Activated CD4-positive, alpha-beta T cell treated with anti-CD3 and anti-CD28 coated beads, Interleukin-2, amount 50 U/mL, for 24 hours (primary cell): ENCODE measurements around the gene SLC43A3.

ENCODE experiments used
- DNase-seq, 2 donors: peaks; one replicate each; pipeline ENCODE4 v3.0.0-alpha.2; 2020; ENCODE audit warnings: low read depth in 1 of 2, low spot score in 1 of 2

The SLC43A3 gene

DNA sequence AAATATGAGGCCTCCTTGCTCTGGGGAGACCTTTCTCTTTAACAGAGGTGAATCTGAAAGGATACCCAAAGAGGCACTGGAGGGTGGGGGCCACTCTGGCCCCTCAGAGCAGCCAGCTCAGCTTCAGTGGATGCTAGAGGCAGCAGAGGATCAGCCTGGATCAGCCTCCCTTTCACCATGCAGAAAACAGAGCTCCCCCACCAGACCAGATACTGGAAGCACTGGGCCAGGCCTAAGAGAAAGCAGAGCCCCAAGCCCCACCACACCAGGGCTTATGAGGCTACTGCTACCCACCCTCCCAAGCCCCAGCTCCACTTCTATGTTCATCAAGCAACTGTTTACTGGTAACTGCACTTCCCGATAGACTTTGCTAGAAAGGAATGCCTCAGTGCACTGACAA lies 4.0 kb upstream of the SLC43A3 start:
- DNase-seq: no peak

DNA sequence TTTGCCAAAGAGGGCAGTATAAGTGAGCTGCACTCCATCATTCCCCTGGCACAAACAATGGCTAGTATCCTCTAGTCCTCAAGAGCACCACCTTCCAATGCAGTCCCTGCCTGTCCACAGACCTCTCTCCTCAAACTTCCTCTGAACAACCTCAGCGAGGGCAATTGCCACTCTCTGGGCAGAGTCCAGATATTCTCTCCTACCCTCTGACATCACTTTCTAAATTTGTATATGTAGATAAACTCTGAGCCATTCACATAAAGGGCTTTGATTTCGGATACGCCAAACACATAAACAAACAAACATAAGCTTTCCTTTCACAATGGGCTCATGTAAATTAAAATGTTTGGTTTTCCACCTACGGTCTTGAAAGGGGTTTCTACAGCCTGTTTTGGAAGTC lies 3.0 kb upstream of the SLC43A3 start:
- DNase-seq: no peak

- no peak for DNase-seq
Observed at GRCh38 chr11:57428643-57429042, 1.7 kb upstream of the SLC43A3 start.

GRCh38 chr11:57427727-57428082 lies 784 bp upstream of the SLC43A3 start:
- DNase-seq: no peak

GRCh38 chr11:57426439-57426928 lies 437 bp downstream of the SLC43A3 start:
- DNase-seq: no peak

DNA sequence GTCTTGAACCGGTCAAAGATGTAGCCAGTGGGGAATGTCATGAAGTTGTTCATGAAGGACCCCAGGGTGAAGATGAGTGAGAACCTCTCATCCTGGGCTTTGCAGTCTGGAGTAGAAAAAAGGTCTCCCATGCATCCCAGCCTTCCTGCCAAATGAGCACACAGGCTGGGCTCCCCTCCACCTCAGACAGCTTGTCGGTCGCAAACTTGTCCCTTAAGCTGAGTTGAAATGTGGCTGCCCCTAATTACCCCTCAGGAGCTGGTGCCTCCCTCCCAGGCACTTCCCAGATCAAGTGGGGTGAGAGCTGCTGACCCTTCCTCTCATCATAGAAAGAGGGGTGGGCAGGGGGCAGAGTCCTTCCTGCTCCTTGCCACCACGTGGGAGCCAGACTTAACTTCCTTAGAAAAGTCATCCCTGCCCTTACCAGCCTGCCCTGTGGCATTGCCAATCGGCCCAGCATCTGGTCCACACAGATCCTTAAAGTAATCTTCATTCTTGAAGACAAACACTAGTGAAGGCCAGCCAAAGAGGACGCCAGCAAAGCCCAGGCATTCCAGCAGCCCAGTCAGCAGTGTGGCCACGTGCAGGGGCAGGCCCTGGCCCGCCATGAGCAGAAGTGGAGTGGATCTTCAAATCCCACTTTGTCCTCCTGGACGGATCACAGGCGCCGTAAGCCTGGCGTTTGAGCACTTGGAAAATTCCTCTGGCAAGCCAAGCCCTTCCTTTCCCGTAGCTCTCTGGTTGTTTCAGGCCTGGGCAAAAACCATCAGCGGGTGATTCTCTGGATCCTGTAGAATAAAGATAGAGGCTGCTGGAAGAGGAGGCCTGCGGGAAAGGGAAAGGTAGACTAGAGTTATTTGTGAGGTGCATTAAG lies 1.1 kb downstream of the SLC43A3 start:
- no peak for DNase-seq

DNA sequence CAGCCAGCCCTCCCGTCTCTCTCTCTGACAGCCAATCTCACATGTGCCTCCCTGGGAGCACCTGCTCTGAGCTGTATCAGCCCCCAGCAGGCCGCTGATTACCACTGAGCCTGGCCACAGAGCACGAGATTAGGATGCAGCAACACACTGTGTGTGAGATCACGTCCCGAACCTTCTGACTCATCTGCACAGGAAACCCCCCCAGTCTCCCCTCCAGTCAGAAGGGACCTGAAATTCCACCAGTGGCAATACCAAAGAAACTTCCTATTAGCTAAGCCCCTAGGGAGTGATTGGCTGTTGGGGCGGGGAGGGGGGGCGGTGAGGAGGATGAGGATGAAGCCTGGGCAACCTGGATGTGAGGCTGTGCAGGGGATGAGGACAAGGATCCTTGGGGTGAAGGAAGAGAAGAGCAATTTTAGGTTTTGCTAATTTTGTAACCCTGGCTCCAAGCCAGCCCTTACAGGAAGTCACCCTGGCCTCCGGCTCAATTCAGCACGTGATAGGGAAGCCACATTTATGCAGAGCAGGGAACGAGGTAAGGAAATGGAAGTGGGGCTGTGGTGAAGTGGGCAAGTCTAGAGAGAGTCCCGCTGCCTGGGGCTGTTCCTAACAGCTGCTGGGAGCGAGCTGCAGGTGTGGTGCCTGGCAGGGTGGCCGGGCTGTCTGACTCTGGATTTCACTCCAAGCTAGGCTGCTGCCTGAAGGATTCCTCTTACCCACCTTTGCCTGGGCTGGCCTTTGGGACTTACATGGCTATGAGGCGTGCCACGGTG lies 1.9 kb downstream of the SLC43A3 start:
- DNase-seq: peak; percentile 69 to 90

DNA sequence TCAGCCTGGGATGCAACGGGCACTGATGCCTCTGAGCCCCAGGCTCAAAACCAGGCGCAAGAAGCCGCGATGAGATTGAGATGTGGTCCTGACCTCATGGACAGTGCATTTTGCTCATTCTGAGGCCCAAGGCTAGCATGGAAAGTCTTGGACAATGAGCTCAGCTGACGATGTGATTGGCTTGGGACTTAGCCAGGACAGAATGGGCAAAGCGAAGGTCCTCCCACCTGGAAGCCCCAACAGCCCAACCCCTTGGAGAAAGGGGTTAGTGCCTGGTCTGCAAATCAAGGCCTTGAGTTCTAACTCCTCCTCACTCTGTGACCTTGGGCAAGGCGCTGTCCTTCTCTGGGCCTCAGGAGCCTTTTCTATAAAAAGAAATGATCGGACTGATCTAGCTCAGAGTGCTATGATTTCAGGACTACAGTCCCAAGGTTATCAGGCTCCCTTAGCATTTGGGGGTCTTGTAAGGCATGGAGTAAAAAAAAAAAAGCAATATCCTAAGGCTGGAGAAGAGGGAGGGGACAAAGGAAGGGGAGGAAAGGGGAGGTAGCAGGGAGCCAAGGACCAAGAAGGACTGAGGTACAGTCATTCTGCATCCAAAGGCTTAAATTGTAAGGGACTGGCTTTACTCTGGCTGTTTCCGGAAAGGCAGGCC lies 2.7 kb downstream of the SLC43A3 start:
- DNase-seq: no peak

DNA sequence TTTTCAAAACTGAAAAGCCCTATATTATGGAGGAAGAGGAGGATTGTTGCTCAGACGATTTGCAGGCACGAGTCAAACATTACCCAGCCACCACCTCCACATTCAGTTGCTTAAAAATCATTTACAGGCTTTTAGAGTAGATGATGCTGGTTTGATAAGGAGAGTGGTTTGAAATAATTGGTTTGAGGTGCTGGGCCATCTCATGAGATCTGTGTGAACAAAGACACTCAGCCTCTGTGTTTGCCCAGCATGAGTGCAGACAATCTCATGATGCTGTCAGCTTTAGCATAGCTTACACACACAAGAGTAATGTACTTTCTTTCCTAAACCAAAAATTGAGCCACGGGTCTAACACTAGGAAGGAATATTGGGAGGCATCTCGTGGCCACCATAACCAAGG lies 4.3 kb downstream of the SLC43A3 start:
- no peak for DNase-seq

DNA sequence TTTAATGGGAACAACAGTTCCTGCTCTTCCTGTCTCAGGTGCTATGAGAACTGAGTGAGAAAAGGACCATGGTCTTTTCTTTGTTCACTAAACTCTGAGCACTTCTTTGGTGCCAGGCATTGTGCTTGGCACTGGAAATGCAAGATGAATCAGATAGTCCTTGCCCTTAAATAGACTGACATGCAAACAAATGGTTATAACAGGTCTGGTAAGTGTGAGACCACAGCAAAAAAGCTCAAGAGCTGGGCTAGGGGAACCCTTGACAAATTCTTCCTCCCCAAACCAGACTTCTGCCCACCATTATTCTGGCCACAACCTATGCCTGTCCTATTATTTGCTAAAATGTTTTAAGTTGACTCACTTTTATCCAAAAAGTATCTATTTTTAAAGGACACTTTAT lies 5.1 kb downstream of the SLC43A3 start:
- no peak for DNase-seq

DNA sequence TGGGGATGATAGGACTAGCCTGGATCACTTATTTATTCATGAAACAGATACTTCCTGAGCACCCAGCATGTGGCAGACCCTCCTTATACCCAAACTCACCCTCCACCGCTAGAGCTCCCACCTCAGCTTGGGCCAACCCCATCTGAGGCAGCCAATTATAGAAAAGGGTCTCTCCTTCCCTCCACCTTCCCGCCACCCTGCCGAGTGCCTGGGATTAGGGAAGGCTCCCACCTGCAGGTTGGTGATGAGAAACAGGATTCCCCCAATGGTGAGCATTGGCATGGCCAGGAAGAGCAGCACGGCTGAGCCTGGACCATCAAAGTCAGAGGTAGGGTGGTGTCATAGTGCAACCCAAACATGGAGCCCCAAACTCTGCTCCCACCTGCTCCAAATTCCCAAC lies 5.9 kb downstream of the SLC43A3 start:
- DNase-seq: no peak

GRCh38 chr11:57419146-57419545 lies 7.8 kb downstream of the SLC43A3 start:
- DNase-seq: no peak

- DNase-seq: no peak
Observed at GRCh38 chr11:57418131-57418530, 8.8 kb downstream of the SLC43A3 start.

DNA sequence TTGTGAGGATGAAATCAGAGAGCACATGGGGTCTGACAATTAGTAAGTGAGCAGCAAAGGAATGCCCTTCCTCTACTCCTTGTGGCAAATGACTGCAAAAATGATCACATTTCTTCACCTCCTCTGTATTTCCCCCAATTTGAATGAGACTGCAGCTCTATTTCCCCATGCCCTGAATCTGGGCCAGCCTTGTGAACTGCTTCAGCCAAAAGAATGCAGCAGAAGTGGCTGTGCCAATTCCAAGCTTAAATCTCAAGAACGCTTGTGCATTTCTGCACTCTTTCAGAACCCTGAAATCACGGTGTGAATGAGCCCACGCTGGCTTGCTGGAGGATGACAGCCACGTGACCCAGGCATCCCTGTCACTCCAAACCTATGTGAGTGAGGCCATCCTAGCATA lies 9.9 kb downstream of the SLC43A3 start:
- DNase-seq: no peak

DNA sequence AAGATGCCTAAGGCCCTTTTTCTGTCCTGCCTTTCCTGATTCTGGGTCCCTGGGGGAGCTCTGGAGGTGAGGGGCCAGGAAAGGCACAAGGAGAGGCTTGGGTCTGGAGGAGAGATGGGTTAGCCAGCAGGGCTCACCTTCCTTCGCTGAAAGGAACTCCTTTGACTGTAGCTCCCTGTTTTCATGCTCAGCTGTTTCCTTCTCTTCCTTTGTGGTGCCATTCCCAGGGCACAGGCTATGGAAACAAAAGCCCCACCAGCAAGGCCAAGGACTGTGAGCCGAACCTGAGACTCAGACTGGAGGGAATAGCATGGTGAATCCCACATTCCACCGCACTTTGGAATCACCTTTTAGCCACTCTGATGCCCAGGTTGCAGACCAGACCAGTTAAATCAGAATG lies 10.5 kb downstream of the SLC43A3 start:
- no peak for DNase-seq

GRCh38 chr11:57414612-57415212 lies 12.2 kb downstream of the SLC43A3 start:
- no peak for DNase-seq

- DNase-seq: no peak
Observed at GRCh38 chr11:57413681-57414080, 13.2 kb downstream of the SLC43A3 start.

GRCh38 chr11:57410287-57410686 lies 16.6 kb downstream of the SLC43A3 start:
- DNase-seq: no peak

- no peak for DNase-seq
Observed at GRCh38 chr11:57409321-57410100, 17.4 kb downstream of the SLC43A3 start.

- no peak for DNase-seq
Observed at GRCh38 chr11:57408771-57409170, 18.1 kb downstream of the SLC43A3 start.
